K562 (cell line): ENCODE data around the gene LUC7L. TPM values are rescaled to one million over a fixed set of nuclear protein-coding genes. Genes with fewer than 3 reads are reported as not detected.

Source experiments
- ADNP ChIP-seq: fragments of 200-800 bp; sonication (Bioruptor generic); IDR thresholded peaks from 2 replicates; pipeline ENCODE4 v1.6.1; 2016; ENCODE audit warnings: missing genetic modification characterization, missing compliant biosample characterization
- BCOR ChIP-seq: fragments of 450-650 bp; IDR thresholded peaks from 2 replicates; pipeline ENCODE4 v1.6.1; 2016
- HNRNPH1 ChIP-seq: fragments of 200-400 bp; formaldehyde crosslinking; optimal IDR thresholded peaks from 2 replicates; pipeline ENCODE3; 2017; ENCODE audit warnings: low read depth, mild to moderate bottlenecking, low read length, moderate library complexity
- HOXB6 ChIP-seq: fragments of 250-450 bp; sonication (Bioruptor Pico); IDR thresholded peaks from 2 replicates; pipeline ENCODE4 v1.5.1; 2022; ENCODE audit warnings: mild to moderate bottlenecking, borderline replicate concordance
- JUN ChIP-seq, 2 experiments: sonication (generic) in 1 of 2; formaldehyde crosslinking in 1 of 2; IDR thresholded peaks; 2 replicates each; pipeline versions ENCODE4 v1.6.1 to v1.8.0; 2012 to 2022; ENCODE audit warnings: borderline replicate concordance in 2 of 2, mild to moderate bottlenecking in 2 of 2, improper control_type of control experiment in 1 of 2, low read depth in 1 of 2, low read length in 1 of 2, missing genetic modification reagents in 1 of 2
- KDM2B ChIP-seq: fragments of 250-450 bp; sonication (Bioruptor Pico); IDR thresholded peaks from 2 replicates; pipeline ENCODE4 v1.8.0; 2021; ENCODE audit warnings: mild to moderate bottlenecking, moderate library complexity
- MAZ ChIP-seq, 2 experiments: fragments of 450-650 bp in 1 of 2; sonication (generic) in 1 of 2; formaldehyde crosslinking; IDR thresholded peaks in 1 of 2; conservative IDR thresholded peaks in 1 of 2; 2 replicates each; pipeline versions ENCODE4 v1.4.0 to v1.5.0; 2020; ENCODE audit warnings: mild to moderate bottlenecking in 1 of 2, missing genetic modification reagents in 1 of 2
- MED1 ChIP-seq: sonication (generic); formaldehyde crosslinking; IDR thresholded peaks from 2 replicates; pipeline ENCODE4 v1.8.1; 2023; ENCODE audit warnings: missing genetic modification reagents, borderline replicate concordance
- MIER1 ChIP-seq: fragments of 450-650 bp; IDR thresholded peaks from 2 replicates; pipeline ENCODE4 v1.6.1; 2016; ENCODE audit warnings: antibody characterized with exemption, mild to moderate bottlenecking, low read depth
- MTA3 ChIP-seq: fragments of 450-650 bp; formaldehyde crosslinking; IDR thresholded peaks from 2 replicates; pipeline ENCODE4 v1.6.1; 2017; ENCODE audit warnings: mild to moderate bottlenecking, borderline replicate concordance
- MYBL2 ChIP-seq, 2 experiments: fragments of 450-650 bp in 1 of 2; sonication (generic) in 1 of 2; formaldehyde crosslinking in 1 of 2; IDR thresholded peaks; 2 replicates each; pipeline versions ENCODE4 v1.6.1 to v1.8.1; 2017 to 2022; ENCODE audit warnings: borderline replicate concordance in 1 of 2, inconsistent platforms in 1 of 2, low read depth in 1 of 2, mild to moderate bottlenecking in 1 of 2, missing genetic modification reagents in 1 of 2, moderate library complexity in 1 of 2
- PML ChIP-seq: IDR thresholded peaks from 2 replicates; pipeline ENCODE4 v1.6.1; 2012; ENCODE audit warnings: low read length, inconsistent platforms
- POLR2AphosphoS2 ChIP-seq: IDR thresholded peaks from 2 replicates; pipeline ENCODE4 v1.6.1; 2012; ENCODE audit warnings: low read length, improper control_type of control experiment
- STAT5B ChIP-seq: fragments of 250-450 bp; sonication (Bioruptor Pico); IDR thresholded peaks from 2 replicates; pipeline ENCODE4 v1.8.0; 2021; ENCODE audit warnings: mild to moderate bottlenecking, inconsistent platforms
- U2AF1 ChIP-seq: fragments of 200-400 bp; formaldehyde crosslinking; optimal IDR thresholded peaks from 2 replicates; pipeline ENCODE3; 2017; ENCODE audit warnings: mild to moderate bottlenecking, low read depth, low read length, moderate library complexity
- XRCC5 ChIP-seq: fragments of 200-400 bp; formaldehyde crosslinking; IDR thresholded peaks from 2 replicates; pipeline ENCODE4 v1.6.1; 2017; ENCODE audit warnings: low read depth, mild to moderate bottlenecking, low read length
- ZNF431 ChIP-seq: sonication (generic); formaldehyde crosslinking; IDR thresholded peaks from 2 replicates; pipeline ENCODE4 v1.8.0; 2022; ENCODE audit warnings: mild to moderate bottlenecking, missing genetic modification reagents
- ZNF445 ChIP-seq: fragments of 250-450 bp; sonication (Bioruptor Pico); IDR thresholded peaks from 2 replicates; pipeline ENCODE4 v1.4.0; 2020; ENCODE audit warnings: low read depth, mild to moderate bottlenecking, moderate library complexity
- polyA plus RNA-seq, 8 experiments: library from polyadenylated mRNA; depleted of rRNA in 4 of 8; stranded (reverse) in 5 of 8; unstranded in 3 of 8; fragments of >200 nt; fragmentation: Nextera tagmentation in 2 of 8; fragmentation: Illumina TruSeq in 1 of 8; extraction: Ambion mirVana in 2 of 8; extraction: Trizol in 1 of 8; gene quantifications; 2 replicates each; pipeline versions ENCODE4 v1.2.1 to v1.2.3, GENCODE V29; 2011 to 2014; ENCODE audit warnings: inconsistent platforms in 1 of 8, missing spikeins in 1 of 8
- total RNA-seq, 7 experiments: library from RNA; depleted of rRNA in 6 of 7; stranded (reverse); fragments of >200 nt in 6 of 7; fragmentation: Illumina TruSeq in 2 of 7; extraction: Trizol in 2 of 7; gene quantifications; 2 replicates each; pipeline versions ENCODE4 v1.2.1 to v1.2.3, GENCODE V29; 2011 to 2021; ENCODE audit warnings: low replicate concordance in 1 of 7
- TF ChIP-seq, protein P1 (sequence below): fragments of 200-400 bp; formaldehyde crosslinking; IDR thresholded peaks from 2 replicates; pipeline ENCODE4 v1.6.1; 2017; ENCODE audit warnings: mild to moderate bottlenecking, low read depth, low read length, moderate library complexity
- TF ChIP-seq, protein P2 (sequence below): fragments of 450-650 bp; IDR thresholded peaks from 2 replicates; pipeline ENCODE4 v1.6.1; 2016; ENCODE audit warnings: missing biosample characterization, missing genetic modification characterization
- TF ChIP-seq, protein P3 (sequence below): fragments of 450-650 bp; formaldehyde crosslinking; IDR thresholded peaks from 2 replicates; pipeline ENCODE4 v1.4.0; 2020; ENCODE audit warnings: mild to moderate bottlenecking

Gene LUC7L
- total and polyA plus RNA-seq, 9 of the 15 experiments (the other 6 are each of a cell fraction or from before 2014, with no cell fraction given) = 1.7 to 93.3 (median 59.5) TPM

DNA sequence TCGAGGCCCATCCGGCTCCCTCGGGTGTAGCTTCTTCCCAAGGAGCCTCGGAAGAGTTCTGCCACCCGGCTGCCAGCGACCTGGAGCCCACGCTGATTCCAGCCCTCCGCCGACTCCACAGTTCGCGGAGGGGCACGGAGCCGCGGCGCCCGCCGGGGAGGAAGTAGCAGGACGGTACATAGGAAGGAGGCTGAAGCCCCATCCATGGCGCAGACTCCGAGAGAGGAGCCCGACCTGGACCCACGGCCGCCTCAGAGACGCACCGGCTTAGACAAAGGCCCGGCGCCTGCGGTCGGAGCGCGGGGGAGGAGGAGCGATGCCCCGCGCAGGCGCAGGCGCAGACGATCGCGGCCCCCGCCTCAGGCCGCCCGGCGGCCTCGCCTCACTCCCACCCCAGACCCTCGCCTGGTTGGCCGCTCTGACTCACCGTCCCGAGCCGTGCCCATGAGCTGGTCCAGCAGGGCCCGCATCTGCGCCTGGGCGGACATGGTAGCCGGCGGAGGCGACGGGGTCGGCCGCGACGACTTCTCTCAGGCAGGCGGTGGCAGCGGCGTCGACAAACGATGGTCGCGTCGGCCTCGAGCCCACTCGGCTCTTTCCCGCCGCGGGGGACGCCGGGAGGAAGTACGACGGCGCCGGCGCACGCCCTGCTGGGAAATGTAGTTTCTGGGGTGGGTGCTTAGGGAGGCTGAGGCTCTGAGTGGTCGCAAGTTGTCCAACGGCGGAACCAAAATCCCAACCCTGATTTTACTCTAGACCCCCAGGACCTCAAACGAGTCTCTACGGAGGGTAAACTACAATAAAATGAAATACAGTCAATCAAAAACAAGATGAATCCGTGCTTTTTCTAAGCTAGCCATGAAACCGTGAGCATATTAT, at the start of gene LUC7L (continued):
- TF ChIP-seq, protein P1, sequence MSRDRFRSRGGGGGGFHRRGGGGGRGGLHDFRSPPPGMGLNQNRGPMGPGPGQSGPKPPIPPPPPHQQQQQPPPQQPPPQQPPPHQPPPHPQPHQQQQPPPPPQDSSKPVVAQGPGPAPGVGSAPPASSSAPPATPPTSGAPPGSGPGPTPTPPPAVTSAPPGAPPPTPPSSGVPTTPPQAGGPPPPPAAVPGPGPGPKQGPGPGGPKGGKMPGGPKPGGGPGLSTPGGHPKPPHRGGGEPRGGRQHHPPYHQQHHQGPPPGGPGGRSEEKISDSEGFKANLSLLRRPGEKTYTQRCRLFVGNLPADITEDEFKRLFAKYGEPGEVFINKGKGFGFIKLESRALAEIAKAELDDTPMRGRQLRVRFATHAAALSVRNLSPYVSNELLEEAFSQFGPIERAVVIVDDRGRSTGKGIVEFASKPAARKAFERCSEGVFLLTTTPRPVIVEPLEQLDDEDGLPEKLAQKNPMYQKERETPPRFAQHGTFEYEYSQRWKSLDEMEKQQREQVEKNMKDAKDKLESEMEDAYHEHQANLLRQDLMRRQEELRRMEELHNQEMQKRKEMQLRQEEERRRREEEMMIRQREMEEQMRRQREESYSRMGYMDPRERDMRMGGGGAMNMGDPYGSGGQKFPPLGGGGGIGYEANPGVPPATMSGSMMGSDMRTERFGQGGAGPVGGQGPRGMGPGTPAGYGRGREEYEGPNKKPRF = no peak
- TF ChIP-seq HOXB6 (no peak), JUN (IDR thresholded peaks at IDR 0.05; ENCODE audit: borderline replicate concordance, low read depth, low read length) (peak; percentile 59; the same call in 1 of the 2 replicates), JUN (CRISPR knock-in tag; IDR thresholded peaks at IDR 0.05; ENCODE audit: borderline replicate concordance) (peak; percentile 58; the same call in 1 of the 2 replicates), XRCC5 (no peak), MYBL2 (IDR thresholded peaks at IDR 0.05; ENCODE audit: low read depth) (no peak), MYBL2 (CRISPR knock-in tag; IDR thresholded peaks at IDR 0.05; ENCODE audit: borderline replicate concordance) (no peak), ADNP (tag) (no peak), MIER1 (no peak), MED1 (CRISPR knock-in tag) (no peak), U2AF1 (peak; percentile 92), MAZ (CRISPR knock-in tag; conservative IDR thresholded peaks at IDR 0.05 in 1 of 2, IDR thresholded peaks at IDR 0.05 in 1 of 2) (peak; percentile 83 to 97), KDM2B (CRISPR knock-in tag) (no peak; the same call in 1 of the 2 replicates), STAT5B (no peak), ZNF445 (CRISPR knock-in tag) (no peak), POLR2AphosphoS2 (peak; percentile 60; the same call in 1 of the 2 replicates), PML (peak; percentile 87), HNRNPH1 (no peak), MTA3 (peak; percentile 94), BCOR (no peak), ZNF431 (CRISPR knock-in tag) (peak; percentile 72)
- TF ChIP-seq, protein P2, sequence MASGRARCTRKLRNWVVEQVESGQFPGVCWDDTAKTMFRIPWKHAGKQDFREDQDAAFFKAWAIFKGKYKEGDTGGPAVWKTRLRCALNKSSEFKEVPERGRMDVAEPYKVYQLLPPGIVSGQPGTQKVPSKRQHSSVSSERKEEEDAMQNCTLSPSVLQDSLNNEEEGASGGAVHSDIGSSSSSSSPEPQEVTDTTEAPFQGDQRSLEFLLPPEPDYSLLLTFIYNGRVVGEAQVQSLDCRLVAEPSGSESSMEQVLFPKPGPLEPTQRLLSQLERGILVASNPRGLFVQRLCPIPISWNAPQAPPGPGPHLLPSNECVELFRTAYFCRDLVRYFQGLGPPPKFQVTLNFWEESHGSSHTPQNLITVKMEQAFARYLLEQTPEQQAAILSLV (tag) = no peak
- TF ChIP-seq, protein P3, sequence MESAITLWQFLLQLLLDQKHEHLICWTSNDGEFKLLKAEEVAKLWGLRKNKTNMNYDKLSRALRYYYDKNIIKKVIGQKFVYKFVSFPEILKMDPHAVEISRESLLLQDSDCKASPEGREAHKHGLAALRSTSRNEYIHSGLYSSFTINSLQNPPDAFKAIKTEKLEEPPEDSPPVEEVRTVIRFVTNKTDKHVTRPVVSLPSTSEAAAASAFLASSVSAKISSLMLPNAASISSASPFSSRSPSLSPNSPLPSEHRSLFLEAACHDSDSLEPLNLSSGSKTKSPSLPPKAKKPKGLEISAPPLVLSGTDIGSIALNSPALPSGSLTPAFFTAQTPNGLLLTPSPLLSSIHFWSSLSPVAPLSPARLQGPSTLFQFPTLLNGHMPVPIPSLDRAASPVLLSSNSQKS (CRISPR knock-in tag) = no peak
